Measurements from ENCODE around the gene MICAL2.
"Not testable (repeated sequence)": the region's sequence is repeated elsewhere in the genome, so short reads cannot be mapped to it uniquely, and the experiment has no call there.

Gene MICAL2

GRCh38 chr11:12137005-12137690 lies 26.8 kb downstream of the MICAL2 start:
- DNase-seq: no peak

- no peak for DNase-seq
These were observed 27.7 kb downstream of the MICAL2 start for GRCh38 chr11:12137938-12138731.

- no peak for DNase-seq
These were observed 28.9 kb downstream of the MICAL2 start for GRCh38 chr11:12139144-12139881.

GRCh38 chr11:12140186-12140793 lies 29.9 kb downstream of the MICAL2 start:
- no peak for DNase-seq

- DNase-seq: no peak
These were observed 30.9 kb downstream of the MICAL2 start for GRCh38 chr11:12141283-12141682.

DNA sequence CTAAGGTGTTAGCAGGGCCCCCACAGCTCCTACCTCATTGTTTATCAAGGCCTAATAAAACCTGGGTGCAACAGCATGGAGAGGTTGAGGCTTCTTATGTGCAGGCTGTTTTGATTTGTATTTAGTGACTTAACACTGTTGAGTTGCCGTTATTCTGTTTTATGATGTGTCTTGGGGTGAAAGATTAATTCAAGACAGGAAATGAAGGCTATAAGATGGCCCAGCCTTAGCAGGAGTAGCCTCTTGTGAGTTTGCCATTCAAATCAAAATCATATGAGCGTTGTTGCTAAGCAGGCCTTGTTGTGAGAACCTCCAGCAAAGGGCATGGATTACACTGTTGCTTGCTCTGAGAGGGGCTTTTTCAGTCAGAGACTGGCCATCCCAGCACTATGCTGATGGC lies 31.8 kb downstream of the MICAL2 start:
- no peak for DNase-seq

- DNase-seq: no peak
These were observed 32.5 kb downstream of the MICAL2 start for GRCh38 chr11:12142909-12143308.

DNA sequence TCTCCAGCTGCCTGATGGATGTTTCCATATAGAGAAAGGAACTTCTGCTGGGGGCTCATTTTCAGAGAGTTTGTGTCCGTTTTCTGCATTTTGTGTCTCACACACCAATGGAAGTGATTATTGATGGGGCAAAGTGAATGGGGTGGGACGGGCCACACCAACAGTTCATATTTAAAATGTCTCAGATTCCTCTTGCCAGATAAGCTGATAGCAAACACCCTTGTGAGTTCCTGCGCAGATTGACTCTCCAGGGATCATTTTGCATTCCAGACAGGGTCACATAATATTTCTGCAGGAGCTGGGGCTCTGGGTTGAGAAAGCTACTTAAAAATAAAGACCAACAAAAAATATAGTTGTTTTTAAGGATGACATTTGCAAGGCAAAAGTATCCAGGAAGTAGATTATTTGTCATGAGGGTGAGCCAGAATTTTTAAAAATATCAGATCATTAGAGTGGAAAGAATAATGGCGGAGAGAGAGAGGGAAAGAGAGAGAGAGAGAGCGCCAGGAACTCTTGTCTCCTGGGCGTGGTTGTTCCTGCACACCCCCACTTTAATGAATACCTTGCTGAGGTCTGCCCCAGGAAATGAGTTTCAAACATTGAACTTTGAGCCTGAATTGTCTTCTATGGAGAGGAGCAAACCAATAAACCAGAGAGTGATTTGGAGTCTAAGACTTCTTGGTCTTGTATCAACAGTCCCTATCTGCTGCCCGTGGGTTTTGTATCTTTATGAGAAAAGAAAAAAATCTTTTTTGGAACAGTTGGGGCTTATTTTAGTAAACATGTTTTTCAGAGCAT lies 33.3 kb downstream of the MICAL2 start:
- DNase-seq: no peak

- no peak for DNase-seq
These were observed 34.2 kb downstream of the MICAL2 start for GRCh38 chr11:12144330-12145174.

DNA sequence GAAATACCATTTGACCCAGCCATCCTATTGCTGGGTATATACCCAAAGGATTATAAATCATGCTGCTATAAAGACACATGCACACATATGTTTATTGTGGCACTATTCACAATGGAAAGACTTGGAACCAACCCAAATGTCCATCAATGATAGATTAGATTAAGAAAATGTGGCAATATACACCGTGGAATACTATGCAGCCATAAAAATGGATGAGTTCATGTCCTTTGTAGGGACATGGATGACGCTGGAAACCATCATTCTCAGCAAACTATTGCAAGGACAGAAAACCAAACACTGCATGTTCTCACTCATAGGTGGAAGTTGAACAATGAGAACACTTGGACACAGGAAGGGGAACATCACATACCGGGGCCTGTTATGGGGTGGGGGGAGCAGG lies 36.3 kb downstream of the MICAL2 start:
- DNase-seq: not testable (repeated sequence)

DNA sequence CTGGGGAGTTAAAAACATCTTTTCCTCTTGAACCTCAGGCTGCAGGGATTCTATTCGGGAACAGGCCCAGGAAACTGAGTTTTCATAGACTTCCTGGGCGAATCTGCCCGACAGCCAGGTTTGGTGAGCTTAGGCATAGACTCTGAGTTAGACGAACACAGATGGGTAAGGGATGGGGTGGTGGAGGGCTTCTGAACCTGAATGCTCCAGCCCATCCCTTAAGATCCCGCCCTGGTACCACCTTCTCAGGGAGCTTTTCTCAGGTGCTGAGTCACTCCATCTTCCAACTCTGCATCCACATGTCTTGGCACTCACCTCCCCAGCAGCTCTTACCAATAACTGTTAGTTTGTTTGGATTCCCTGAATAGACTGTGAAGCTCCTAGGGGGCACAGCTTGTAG lies 37.4 kb downstream of the MICAL2 start:
- no peak for DNase-seq

GRCh38 chr11:12148466-12148865 lies 38.1 kb downstream of the MICAL2 start:
- DNase-seq: no peak

GRCh38 chr11:12148882-12149281 lies 38.5 kb downstream of the MICAL2 start:
- DNase-seq: no peak

- DNase-seq: no peak
These were observed 39.4 kb downstream of the MICAL2 start for GRCh38 chr11:12149672-12150225.

DNA sequence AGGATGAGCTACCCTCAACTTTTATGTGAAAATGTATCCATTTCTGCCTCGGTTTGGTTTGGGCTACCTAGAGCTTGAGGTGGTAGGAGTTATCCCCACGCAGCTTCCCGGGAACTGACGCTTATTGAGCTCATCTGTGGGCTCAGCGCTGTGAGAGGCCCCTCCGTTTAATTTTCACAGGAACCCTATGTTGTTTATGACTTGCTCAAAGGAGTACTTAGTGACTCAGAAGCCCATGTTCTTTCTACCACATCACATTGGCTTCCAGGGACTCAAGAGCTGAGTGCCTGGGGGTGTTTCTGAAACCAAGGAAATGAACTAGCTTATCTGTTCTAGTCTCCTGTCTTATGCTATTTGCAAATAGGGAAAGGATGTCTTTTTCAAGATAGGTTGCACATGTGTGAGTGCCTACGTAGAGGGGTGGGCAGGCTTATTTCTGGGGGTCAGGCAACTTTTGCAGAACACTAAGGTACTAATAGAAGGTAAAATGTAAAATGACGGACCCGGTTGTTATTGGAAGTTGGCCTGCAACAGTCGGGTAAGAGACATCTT lies 40.5 kb downstream of the MICAL2 start:
- DNase-seq: no peak

- no peak for DNase-seq
These were observed 41.9 kb downstream of the MICAL2 start for GRCh38 chr11:12152321-12152720.

DNA sequence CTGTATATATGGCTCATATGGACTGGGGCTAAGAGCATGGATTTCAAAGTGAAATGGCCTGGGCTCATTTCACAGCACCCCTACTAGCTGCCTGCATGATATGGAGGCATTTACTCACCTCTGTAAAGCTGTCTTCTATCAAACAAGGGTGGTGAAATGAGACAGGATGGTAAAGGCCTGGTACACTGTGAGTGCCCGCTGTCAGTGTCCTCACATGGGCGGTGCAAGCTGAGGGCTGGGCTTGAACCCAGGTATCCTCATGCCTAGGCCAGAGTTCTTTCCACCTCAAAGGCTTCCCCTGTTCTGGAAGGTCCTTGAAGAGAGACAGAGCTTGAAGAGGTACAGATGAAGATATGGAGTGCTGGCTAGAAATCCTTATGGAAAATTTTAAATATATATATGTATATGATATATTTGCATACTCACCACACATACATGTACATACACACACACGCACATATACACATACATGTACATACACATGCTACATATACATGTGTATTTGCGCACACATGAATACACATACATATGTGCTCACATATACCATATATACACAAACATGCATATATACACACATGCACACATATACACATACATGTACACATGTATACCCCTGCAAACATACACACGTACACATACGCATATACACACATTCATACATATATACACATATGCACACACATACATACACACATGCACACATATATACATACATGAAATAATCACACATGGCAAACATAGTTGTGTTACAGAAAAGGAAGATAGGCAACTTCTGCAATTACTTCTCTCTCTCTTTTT lies 44.7 kb downstream of the MICAL2 start:
- DNase-seq: no peak

DNA sequence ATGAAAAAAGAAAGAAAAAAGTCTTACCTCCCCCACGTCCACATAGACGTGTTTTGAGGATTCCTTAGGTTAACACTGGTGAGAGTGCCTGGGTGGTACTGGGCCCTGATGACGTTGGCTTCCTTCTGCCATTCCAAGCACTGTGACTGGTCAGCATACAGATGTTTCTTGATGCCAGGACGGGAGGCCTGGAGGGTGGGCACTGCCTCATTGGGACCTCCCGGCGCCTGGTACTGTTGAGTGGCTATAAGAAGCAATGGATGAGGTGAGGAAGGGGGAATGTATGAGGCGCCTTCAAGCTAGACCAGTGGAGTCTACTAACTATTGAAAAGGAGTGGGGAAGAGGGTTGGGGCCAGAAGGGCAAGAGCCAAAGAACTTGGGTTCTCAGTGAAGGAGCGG lies 45.3 kb downstream of the MICAL2 start:
- no peak for DNase-seq

GRCh38 chr11:12156301-12157140 lies 46.1 kb downstream of the MICAL2 start:
- DNase-seq: no peak

All from activated gamma-delta T cell (primary cell).